Stimulated activated memory B cell treated with anti-CD40 and anti-IgM and Interleukin-4, amounts not matched to agents 10 μg/mL and 1 μg/mL and 100 μg/mL, for 72 hours (primary cell): Measurements from ENCODE around the gene INPP5K.

Experiments
- ATAC-seq: fragments of 150-1000 bp; cut with Tn5 transposase; 2 replicates; pipeline ENCODE4 v1.10.0; 2021
- H3K27ac Mint-ChIP-seq: one replicate; pipeline ENCODE4 v1.8.0; 2022; ENCODE audit warnings: mild to moderate bottlenecking, mixed read lengths
- H3K27me3 Mint-ChIP-seq: one replicate; pipeline ENCODE4 v1.8.0; 2022; ENCODE audit warnings: mixed read lengths
- H3K36me3 Mint-ChIP-seq: one replicate; pipeline ENCODE4 v1.8.0; 2022; ENCODE audit warnings: mixed read lengths
- H3K4me1 Mint-ChIP-seq: one replicate; pipeline ENCODE4 v1.8.0; 2022; ENCODE audit warnings: mixed read lengths
- H3K4me3 Mint-ChIP-seq: one replicate; pipeline ENCODE4 v1.8.0; 2022; ENCODE audit warnings: mild to moderate bottlenecking, moderate library complexity, mixed read lengths
- H3K9me3 Mint-ChIP-seq: one replicate; pipeline ENCODE4 v1.8.0; 2022; ENCODE audit warnings: mixed read lengths

INPP5K gene

DNA sequence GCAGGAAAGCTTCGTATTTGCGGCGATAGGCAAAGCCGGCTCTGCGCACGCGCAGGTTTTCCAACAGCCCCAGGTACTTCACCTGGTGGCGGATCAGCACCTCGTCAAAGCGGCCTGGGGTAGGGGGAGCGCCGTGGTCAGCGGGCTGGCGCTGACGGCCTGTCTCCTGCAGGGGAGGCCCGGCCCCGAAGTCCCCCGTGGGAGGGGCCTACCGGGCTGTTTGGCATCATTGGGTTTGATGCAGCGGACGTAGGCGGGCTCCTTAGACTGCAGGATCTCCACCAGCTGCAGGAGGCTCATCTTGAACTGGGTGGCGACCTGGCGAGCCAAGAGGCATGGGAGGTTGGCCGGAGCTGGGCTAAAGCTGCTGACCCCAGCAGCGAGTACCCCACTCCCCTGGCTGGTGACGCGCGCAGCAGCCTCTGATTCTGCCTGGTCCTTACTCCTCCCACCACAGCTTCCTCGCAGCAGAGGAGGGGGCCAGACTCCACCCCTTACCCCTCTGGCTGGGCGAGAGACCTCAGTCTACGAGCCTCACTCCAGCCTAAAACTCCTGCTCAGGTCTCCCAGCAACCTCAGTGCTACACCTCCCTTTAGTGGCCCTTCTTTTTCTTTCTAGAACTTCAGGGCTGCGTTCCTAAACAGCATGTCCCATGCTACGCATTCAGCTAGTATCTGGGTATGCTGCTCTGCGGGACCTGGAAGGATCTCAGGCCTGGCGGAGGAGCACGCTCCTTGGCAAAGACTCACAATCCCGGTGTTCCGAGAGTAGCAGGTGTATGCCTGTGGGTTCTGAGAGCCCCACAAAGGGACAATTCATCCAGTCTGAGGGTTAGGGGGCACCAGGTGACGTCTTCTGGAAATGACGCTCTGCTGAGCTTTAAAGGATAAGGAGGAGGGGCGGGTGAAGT lies 44.2 kb downstream of the INPP5K start:
- H3K4me3 Mint-ChIP-seq, result peak overlapping the region; percentile 32
- ATAC-seq, result no peak
- no peaks in the 10 kb centered on the region for H3K27me3 Mint-ChIP-seq
- H3K27ac Mint-ChIP-seq, result no peak overlapping the region
- H3K9me3 Mint-ChIP-seq, result no peaks in the 10 kb centered on the region
- H3K36me3 Mint-ChIP-seq, result peaks cover 76% of the 10 kb centered on the region
- peaks cover 50% of the 10 kb centered on the region for H3K4me1 Mint-ChIP-seq

DNA sequence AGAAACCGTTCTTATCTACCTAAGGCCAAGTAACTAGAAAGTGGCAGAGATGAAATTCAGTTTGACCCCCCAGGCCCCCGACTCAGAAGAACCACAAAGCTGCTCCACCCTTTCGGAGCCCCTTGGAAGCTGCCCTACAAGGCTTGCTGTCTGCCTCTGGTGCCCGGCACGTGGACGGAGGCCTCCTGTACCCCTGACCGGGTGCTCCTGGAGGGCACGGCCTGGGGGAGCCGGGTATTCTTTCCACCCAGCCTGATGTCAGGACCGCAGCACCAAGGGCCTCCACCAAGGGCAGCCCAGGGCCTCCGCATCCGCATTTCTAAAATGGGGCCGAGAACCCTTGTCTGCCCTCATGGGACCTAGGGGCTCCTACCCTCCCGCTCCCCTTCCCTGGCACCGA lies 44.9 kb downstream of the INPP5K start:
- Mint-ChIP-seq H3K9me3 (no peaks in the 10 kb centered on the region), H3K27me3 (no peaks in the 10 kb centered on the region), H3K36me3 (peaks cover 77% of the 10 kb centered on the region), H3K4me3 (no peak overlapping the region), H3K27ac (no peak overlapping the region), H3K4me1 (peaks cover 50% of the 10 kb centered on the region)
- no peak for ATAC-seq

DNA sequence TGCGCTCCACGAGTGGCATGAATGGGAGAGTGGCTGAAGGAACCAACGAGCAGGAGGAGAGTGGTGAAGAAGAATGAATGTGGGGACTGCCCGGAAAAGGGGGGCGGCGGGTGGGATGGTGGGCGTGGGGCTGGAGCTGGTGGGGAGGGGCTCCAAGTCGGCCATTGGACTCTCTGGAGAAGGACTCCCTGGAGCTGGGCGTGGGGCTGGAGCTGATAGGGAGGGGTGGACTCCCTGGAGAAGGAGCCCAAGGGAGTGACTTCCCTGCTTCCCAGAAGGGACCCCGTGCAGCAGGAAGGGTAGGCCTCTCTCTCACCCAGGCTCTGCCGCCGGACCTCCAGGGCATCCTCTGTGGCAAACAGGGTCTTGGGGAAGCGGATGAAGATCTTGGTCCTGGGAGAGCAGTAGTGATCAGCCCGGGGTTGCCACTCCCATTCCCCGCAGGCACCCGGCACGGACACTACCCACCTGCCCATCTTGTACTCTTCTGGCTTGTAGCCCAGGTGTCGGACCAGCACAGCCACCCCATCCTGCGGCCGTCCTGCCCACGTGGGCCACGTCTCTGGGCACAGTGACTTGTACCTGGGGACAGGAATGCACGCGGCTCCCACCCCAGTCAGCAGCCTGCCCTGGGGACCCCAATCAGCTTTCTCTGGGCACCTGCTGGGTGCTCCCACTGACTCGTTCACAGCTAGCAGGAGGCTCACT lies 45.5 kb downstream of the INPP5K start:
- H3K9me3 Mint-ChIP-seq, result no peaks in the 10 kb centered on the region
- H3K4me3 Mint-ChIP-seq, result no peak overlapping the region
- no peak overlapping the region for H3K27ac Mint-ChIP-seq
- H3K36me3 Mint-ChIP-seq, result peaks cover 83% of the 10 kb centered on the region
- peaks cover 50% of the 10 kb centered on the region for H3K4me1 Mint-ChIP-seq
- ATAC-seq, result no peak
- no peaks in the 10 kb centered on the region for H3K27me3 Mint-ChIP-seq

DNA sequence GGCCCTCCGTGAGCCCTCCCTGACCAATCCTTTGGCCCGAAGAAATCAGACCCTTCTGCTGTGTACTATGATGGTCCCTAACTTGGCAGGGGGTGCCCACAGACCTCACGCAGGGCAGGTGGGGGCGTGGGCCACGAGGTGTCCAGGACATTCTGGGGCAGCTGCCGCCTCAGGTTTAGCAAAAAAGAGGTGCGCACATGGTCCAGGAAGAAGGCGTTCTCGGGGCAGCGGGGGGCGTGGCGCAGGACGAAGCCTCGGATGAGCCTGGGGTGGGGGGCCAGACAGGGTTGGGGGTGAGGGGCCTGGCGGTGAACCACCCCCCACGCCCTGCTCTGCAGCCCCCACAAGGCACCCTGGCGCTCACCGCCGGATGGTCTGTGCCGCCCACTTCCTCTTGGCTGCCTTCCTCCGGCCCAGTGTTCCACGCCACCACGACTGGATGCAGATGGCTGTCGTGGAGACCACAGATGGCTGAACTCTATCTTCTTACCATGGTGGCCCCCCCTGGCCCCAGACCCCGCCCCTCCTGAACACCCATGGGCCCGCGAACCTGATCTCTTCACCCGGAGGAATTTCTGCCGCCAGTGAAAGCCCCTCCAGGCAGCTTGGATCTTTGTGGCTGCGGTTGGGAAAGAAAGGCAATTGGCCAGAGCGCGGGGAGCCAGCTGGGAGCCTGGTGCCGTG lies 46.2 kb downstream of the INPP5K start:
- Mint-ChIP-seq H3K27me3 (no peaks in the 10 kb centered on the region), H3K9me3 (no peaks in the 10 kb centered on the region), H3K4me1 (peaks cover 43% of the 10 kb centered on the region), H3K27ac (no peak overlapping the region), H3K36me3 (peaks cover 83% of the 10 kb centered on the region), H3K4me3 (no peak overlapping the region)
- ATAC-seq, result no peak

DNA sequence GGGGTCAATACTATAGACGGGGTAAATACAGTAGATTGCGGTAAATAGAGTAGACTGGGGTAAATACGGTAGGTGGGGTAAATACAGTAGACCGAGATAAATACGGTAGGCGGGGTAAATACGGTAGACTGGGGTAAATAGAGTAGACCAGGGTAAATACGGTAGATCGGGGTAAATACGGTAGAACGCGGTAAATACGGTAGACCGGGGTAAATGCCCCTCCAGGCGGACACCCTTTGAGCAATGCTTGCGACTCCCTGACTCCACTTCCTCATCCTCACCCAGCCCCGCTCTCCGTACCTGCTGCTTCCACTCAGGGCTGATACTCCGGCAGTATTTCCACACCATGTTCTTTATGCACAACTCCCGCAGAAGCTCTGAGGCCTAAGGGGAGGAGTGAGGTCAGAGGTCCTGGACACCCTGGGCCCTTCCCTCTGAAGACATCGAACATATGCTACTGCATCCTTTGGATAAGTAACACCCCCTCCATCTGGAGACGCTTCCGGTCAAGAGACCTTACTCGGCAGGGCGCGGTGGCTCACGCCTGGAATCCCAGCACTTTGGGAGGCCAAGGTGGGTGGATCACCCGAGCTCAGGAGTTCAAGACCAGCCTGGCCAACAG lies 47.1 kb downstream of the INPP5K start:
- Mint-ChIP-seq H3K27ac (no peak overlapping the region), H3K4me1 (peaks cover 34% of the 10 kb centered on the region), H3K36me3 (peaks cover 84% of the 10 kb centered on the region), H3K27me3 (no peaks in the 10 kb centered on the region), H3K4me3 (no peak overlapping the region), H3K9me3 (no peaks in the 10 kb centered on the region)
- no peak for ATAC-seq

DNA sequence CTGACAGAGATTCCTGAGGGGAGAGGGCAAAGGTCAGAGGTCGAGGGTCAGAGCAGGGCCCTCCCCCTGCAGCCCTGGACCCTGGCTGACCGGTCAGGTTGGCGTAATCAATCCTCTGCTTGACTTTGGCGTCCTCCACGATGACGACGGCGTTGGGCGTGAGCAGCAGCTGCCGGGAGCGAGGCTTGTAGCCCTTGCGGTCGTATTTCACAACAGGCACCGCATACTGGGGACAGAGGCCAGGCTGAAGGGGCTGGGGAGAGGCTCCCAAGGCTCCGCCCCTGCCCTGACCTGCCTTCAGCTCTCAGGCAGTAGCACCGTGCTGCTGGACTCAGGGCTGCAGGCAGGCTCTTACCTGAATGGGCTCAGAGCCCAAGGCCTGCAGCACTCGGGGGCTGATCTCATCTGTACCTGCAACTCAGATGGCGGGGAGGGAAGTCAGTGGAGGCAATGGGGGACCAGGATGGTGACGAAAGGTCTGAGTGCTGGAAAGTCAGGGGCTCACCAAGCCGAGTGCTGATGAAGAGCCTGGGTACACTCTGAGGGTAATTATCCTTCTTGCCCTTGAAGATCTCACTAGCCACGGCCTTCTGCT lies 48.4 kb downstream of the INPP5K start:
- Mint-ChIP-seq H3K4me3 (no peak overlapping the region), H3K27me3 (no peaks in the 10 kb centered on the region), H3K9me3 (peaks cover 4% of the 10 kb centered on the region), H3K4me1 (peaks cover 29% of the 10 kb centered on the region), H3K27ac (no peak overlapping the region), H3K36me3 (peaks cover 82% of the 10 kb centered on the region)
- ATAC-seq, result no peak

DNA sequence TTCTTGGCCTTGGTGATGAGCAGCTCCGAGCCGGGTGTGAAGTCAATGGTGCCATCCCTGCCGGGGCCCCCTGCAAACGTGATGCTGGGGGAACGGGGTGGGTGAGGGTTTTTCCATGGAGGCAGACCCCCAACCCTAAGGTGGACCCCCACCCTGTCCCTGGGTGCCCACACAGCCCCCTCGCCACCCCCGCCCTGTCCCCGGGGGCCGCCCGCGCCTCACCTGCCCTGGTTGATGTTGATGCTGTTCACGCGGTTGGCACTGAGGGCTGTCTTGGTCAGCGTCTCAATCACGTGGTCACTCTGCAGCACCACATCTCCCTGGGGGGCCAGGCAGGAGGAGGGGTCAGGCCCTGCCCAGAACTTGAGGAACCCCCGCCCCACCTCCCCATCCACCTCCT lies 49.2 kb downstream of the INPP5K start:
- H3K27ac Mint-ChIP-seq, result no peak overlapping the region
- H3K4me1 Mint-ChIP-seq, result peaks cover 25% of the 10 kb centered on the region
- peaks cover 4% of the 10 kb centered on the region for H3K9me3 Mint-ChIP-seq
- peaks cover 79% of the 10 kb centered on the region for H3K36me3 Mint-ChIP-seq
- no peaks in the 10 kb centered on the region for H3K27me3 Mint-ChIP-seq
- H3K4me3 Mint-ChIP-seq, result no peak overlapping the region
- no peak for ATAC-seq

DNA sequence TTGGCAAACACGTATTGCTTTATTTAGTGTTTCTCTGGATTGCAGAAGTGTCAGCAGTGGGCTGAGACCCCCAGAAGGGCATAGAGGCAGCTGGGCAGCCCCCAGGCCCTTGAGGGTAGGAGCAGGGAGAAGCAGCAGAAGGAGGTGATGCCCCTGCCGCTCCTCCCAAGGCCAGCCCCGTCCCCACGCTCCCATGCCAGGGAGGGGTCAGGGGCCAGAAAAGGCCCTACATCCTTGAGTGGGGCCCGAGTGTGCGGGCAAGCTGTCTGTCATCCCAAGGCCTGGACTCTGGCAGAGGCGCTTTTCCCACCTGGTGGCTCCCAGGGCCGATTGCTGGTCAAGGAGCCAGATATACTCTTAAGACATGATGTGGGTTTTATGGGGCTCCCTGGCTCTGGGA lies 52.2 kb downstream of the INPP5K start:
- peaks cover 34% of the 10 kb centered on the region for H3K4me1 Mint-ChIP-seq
- no peak overlapping the region for H3K27ac Mint-ChIP-seq
- H3K36me3 Mint-ChIP-seq, result peaks cover 54% of the 10 kb centered on the region
- H3K27me3 Mint-ChIP-seq, result no peaks in the 10 kb centered on the region
- peaks cover 4% of the 10 kb centered on the region for H3K9me3 Mint-ChIP-seq
- H3K4me3 Mint-ChIP-seq, result no peak overlapping the region
- ATAC-seq, result no peak

DNA sequence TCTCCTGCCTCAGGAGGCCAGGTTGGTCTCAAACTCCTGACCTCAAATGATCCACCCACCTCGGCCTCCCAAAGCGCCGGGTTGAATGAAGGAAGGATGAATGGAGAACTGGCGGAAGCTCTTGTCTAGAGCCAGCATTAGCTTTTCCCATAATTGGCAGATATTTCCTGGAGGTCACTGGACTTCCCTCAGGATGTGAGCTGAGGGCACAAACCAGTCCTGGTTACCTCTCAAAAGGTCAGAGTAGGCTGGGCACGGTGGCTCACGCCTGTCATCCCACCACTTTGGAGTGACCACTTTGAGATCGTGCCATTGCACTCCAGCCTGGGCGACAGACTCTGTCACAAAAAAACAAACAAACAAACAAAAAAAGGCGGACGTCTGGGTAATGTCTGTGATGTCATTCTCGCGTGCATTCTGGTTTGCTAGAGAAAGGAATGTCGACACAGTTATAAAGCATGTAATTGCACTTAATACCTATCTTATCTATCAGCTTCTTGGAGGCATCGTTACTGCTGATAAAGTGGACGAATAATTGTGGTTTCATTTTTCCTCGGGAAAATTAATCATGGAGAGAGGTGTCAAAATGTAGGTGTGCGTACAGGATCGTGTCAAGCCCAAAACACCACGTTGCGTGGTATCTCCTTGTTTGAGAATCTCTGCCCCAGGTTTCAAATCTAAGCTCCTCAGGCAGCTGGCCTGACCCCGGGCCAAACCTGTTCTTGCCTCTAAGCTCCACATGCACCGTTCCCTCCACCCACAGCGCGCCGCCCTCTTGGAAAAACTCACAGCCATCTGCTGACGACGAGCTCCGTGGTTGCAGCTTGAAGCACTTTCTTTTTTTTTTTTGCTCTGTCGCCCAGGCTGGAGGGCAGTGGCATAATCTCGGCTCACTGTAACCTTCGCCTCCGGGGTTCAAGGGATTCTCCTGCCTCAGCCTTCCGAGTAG lies 54.0 kb downstream of the INPP5K start:
- Mint-ChIP-seq H3K4me3 (peak overlapping the region; percentile 71), H3K36me3 (peaks cover 38% of the 10 kb centered on the region), H3K9me3 (peaks cover 4% of the 10 kb centered on the region), H3K27me3 (no peaks in the 10 kb centered on the region), H3K4me1 (peaks cover 28% of the 10 kb centered on the region), H3K27ac (peak overlapping the region; percentile 84)
- ATAC-seq, result no peak

DNA sequence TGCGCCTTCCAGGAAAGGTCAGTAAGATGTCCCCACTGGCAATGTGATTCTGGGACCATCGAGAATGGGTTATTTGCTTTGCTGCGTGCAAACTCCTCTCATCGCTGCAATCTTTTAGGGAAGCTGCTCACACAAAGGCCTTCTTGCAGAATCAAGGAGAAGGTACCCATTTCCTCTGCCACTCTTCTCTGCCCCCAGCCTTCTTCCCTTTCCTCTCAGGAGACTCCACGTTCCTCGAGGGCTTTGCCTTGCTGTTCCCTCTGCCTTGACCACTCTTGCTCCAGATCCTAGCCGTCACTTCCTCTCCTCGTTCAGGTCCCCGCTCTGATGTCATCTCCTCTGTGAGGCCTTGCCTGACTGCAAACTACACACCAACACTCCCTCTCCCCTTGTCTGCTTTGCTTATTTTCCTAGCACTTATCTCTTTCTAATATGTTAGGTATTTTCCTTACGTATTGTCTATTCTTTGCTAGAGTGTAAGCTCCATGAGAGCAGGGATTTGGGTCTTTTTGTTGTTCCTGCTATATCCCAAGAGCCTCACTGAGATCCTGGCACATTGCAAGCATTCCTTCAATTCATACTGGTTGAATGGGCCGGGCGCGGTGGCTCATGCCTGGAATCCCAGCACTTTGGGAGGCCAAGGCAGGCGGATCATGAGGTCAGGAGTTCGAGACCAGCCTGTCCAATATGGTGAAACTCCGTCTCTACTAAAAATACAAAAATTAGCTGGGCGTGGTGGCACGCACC lies 55.0 kb downstream of the INPP5K start:
- peaks cover 39% of the 10 kb centered on the region for H3K4me1 Mint-ChIP-seq
- no peak for ATAC-seq
- H3K9me3 Mint-ChIP-seq, result peaks cover 4% of the 10 kb centered on the region
- peaks cover 30% of the 10 kb centered on the region for H3K36me3 Mint-ChIP-seq
- H3K27me3 Mint-ChIP-seq, result no peaks in the 10 kb centered on the region
- no peak overlapping the region for H3K27ac Mint-ChIP-seq
- H3K4me3 Mint-ChIP-seq, result no peak overlapping the region

DNA sequence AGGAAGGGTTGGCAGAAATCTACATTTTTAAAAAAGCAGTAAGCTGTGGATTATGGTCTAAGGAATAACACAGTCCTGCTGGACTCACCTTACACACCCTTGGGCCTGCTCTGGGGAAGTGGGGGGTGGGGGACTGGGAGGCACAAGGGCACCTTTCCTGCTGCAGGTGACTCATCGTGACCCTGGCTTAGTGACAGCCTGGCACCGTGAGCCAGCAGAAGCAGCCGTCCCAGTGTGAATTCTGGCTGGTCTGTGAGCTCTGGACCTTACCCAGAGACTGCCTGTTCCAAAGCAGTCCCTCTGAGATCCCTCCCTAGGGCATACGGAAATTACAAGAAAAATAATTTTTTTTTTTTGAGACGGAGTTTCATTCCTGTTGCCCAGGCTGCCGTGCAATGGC lies 56.2 kb downstream of the INPP5K start:
- Mint-ChIP-seq H3K36me3 (peaks cover 18% of the 10 kb centered on the region), H3K9me3 (peaks cover 4% of the 10 kb centered on the region), H3K4me1 (peaks cover 42% of the 10 kb centered on the region), H3K27ac (no peak overlapping the region), H3K4me3 (no peak overlapping the region), H3K27me3 (no peaks in the 10 kb centered on the region)
- ATAC-seq, result no peak

DNA sequence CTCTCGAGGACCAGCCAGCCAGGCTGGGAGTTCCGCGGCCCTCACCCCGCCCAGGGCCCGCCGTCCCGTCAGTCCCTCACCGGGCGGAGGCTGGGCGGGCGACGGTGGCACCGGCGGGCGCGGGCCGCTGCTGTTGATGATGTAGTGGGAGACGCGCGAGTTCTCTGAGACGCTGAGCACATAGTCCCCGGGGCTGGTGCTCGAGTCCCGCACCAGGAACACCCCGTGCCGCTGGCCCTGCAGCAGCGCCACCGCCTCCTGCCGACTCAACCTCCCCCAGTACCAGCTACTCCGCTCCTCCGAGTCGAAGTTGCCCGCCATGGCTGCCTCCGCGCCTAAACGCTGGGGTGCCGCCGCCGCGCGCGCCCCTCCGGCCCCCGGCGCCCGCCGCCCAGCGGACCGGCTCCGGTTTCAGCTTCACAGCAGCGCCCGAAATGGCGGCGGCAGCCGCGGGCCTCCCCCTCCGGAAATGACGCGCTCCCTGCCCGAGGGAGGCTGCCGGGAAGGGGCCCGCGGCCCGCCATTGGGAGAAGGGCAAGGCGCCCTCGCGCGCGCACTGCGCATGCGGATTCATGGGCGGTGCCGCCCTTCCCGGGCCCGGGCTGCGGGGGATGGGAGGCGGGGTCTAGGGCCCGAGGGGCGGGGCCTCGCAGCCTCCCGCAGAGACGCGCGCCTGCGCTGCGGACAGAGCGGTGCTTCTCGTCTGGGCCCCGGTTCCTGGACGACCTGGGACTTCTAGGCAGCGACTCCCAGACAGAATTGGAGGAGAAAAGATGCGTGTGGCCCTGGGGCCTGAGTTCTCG lies 60.4 kb downstream of the INPP5K start, which contains the start of gene CRK:
CRK (minus strand) TSS at position 436 of the 803 bp plus-strand sequence; CDS start at position 321, 115 bp downstream.
- Mint-ChIP-seq H3K36me3 (peaks cover 12% of the 10 kb centered on the region), H3K4me3 (peak within 1 kb of the TSS; percentile 89), H3K4me1 (peaks cover 60% of the 10 kb centered on the region), H3K9me3 (no peaks in the 10 kb centered on the region), H3K27me3 (no peaks in the 10 kb centered on the region), H3K27ac (peak within 1 kb of the TSS; percentile 87)
- peak; percentile 97 for ATAC-seq
